Large intestine (tissue), 3 donors: ENCODE results near the gene PRSS38. TPM values are rescaled to one million over a fixed set of nuclear protein-coding genes. Genes with fewer than 3 reads are reported as not detected.
A peak's percentile ranks its signal among the peaks of the same experiment; 100 is the strongest.
"Not testable (repeated sequence)": the region's sequence is repeated elsewhere in the genome, so short reads cannot be mapped to it uniquely, and the experiment has no call there.

Experiments used
- DNase-seq, 2 donors: peaks; one replicate each; pipeline versions ENCODE4 v3.0.0 to v3.0.0-alpha.2; 2013
- H3K27ac ChIP-seq: one replicate; pipeline ENCODE4 v1.5.1; 2013; ENCODE audit warnings: low read length
- H3K27me3 ChIP-seq: 2 replicates; pipeline ENCODE4 v1.6.1; 2013; ENCODE audit warnings: low read length; ENCODE audit not compliant: control insufficient read depth, insufficient read depth
- H3K36me3 ChIP-seq: 2 replicates; pipeline ENCODE4 v1.6.1; 2013; ENCODE audit warnings: low read length; ENCODE audit not compliant: control insufficient read depth, insufficient read depth
- H3K4me1 ChIP-seq: one replicate; pipeline ENCODE4 v1.6.1; 2013; ENCODE audit warnings: low read length; ENCODE audit not compliant: control insufficient read depth, insufficient read depth
- H3K4me3 ChIP-seq: one replicate; pipeline ENCODE4 v1.5.1; 2013; ENCODE audit warnings: low read length
- H3K9me3 ChIP-seq: one replicate; pipeline ENCODE4 v1.6.1; 2013; ENCODE audit warnings: mild to moderate bottlenecking, low read depth, low read length, moderate library complexity; ENCODE audit not compliant: control insufficient read depth
- WGBS: methylation state at CpG from one replicate; pipeline ENCODE4 v1.1.5; 2013; ENCODE audit warnings: low lambda C conversion rate; ENCODE audit not compliant: insufficient coverage; 5-methylcytosine and 5-hydroxymethylcytosine counted together
- polyA plus RNA-seq: library from polyadenylated mRNA; unstranded; fragments of 120-200 nt; gene quantifications from one replicate; pipeline ENCODE4 v1.2.1, GENCODE V29; 2013

Gene PRSS38
- polyA plus RNA-seq, 1 donor: not detected

DNA sequence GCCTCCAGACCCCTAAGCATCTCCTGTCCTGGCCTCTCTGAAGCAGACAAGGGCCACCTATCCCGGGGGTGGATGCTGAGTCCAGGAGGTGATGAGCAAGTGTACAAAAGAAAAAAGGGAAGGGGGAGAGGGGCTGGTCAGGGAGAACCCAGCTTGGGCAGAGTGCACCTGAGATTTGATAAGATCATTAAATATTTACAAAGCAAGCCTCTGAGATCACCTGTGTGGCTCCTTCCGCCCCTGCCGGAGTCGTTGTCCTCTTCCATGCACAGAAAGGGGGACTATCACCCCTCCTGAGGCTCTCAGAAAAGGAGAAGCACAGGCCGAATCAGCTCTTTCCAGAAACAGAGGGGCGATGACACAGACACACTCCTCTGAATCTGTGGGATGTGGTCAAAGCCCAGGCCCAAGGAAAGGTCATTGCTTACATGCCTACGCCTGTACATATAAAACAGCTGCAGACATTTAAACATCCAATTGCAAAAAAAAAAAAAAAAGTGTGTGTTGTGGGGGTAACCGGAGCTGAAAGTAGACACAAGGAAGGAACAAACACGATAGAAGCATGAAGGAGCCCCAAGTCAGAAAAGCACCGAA lies 30.9 kb downstream of the PRSS38 start:
- 14% methylated on average over 1 of the region's 10 CpGs for WGBS
- H3K27ac ChIP-seq: no peak overlapping the region
- no peaks in the 10 kb centered on the region for H3K4me1 ChIP-seq
- peaks cover 7% of the 10 kb centered on the region for H3K9me3 ChIP-seq
- no peaks in the 10 kb centered on the region for H3K36me3 ChIP-seq
- H3K4me3 ChIP-seq: no peak overlapping the region
- peak in 1 of 2 donors; percentile 14 for DNase-seq
- H3K27me3 ChIP-seq: no peaks in the 10 kb centered on the region

DNA sequence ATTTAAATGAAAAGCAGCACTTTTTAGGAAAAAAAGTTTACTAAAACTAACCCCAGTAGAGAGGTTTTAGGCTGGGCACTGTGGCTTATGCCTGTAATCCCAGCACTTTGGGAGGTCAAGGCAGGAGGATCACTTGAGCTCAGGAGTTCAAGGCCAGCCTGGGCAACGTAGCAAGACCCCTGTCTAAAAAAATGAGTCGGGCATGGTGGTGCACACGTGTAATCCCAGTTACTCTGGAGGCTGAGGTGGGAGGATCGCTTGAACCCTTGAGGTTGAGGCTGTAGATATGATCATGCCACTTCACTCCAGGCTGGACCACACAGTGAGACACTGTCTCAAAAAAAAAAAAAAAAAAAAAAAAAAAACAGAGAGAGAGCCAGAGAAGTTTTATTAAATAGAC lies 31.6 kb downstream of the PRSS38 start:
- not testable (repeated sequence) for H3K27ac ChIP-seq, H3K9me3 ChIP-seq, H3K4me3 ChIP-seq, H3K27me3 ChIP-seq, H3K4me1 ChIP-seq, DNase-seq, H3K36me3 ChIP-seq
- WGBS: no CpG with 5 or more reads among the region's 4 CpGs

DNA sequence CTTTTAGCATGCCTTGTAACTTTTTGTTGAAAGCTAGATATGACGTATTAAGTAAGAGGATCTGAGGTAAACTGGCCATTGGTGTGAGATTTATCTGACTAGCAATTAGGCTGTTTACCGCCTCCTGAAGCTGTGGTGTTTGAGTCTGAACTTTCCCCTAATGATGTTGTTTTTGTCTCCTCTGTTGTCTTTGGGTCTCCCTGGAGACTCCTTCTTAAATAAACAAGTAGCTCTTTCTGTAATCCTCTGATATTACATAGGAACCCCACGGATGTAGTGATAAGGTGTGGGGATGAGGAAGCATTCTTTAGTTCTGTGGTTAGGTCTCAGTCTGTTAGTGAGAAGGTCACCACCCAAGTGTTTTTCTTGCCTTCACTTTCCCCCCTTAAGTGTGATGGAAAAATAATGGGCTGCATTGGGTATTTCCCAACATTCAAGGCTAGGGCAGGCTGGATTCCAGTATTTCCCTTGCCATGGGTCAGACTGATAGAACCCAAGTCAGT lies 33.0 kb downstream of the PRSS38 start:
- Histone ChIP-seq H3K4me3 (no peak overlapping the region), H3K4me1 (no peaks in the 10 kb centered on the region), H3K27ac (no peak overlapping the region), H3K27me3 (no peaks in the 10 kb centered on the region), H3K36me3 (no peaks in the 10 kb centered on the region), H3K9me3 (peaks cover 7% of the 10 kb centered on the region)
- no peak for DNase-seq
- 83% methylated on average over 2 of the region's 3 CpGs for WGBS

DNA sequence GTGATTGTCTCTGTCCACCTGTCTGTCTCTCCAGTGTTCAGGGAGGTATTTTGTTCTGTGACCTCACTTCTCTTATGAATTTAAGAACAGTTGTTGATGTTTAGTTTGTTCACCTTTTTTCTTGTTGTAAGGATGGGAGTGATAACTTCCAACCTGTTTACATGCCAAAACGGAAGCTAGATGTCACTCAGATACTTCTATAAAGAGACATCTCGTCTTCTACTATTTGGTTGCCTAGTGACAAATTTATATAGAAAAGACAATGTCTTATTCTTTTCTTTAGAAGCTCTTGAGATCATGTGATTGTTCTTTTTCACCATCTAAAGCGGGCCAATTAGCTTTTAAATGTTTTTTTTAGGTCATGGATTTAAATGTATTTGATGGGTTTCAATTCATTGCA lies 33.8 kb downstream of the PRSS38 start:
- no peak for DNase-seq
- Histone ChIP-seq H3K36me3 (no peaks in the 10 kb centered on the region), H3K4me1 (no peaks in the 10 kb centered on the region), H3K9me3 (peaks cover 7% of the 10 kb centered on the region), H3K27me3 (no peaks in the 10 kb centered on the region), H3K27ac (no peak overlapping the region), H3K4me3 (no peak overlapping the region)
- WGBS: no CpG with 5 or more reads among the region's 3 CpGs

DNA sequence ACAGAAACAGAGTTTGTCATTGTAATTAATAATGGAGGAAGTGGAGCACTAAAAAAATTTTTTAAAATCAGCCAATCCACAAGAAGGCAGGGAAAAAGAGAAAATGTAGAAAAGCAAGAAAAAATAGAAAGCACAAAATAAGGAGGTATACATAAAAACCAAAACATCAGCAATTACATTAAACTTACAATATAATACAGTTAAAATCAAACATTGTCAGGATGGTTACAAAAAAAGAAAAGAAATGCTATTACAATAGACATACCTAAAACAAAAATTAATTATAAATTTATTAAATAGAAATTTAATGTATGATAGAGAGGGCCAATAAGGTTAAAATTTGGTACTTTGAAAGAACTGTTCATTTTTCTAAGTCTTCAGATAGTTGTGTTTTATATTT lies 38.7 kb downstream of the PRSS38 start:
- H3K27ac ChIP-seq: no peak overlapping the region
- H3K4me1 ChIP-seq: no peaks in the 10 kb centered on the region
- no peak overlapping the region for H3K4me3 ChIP-seq
- H3K9me3 ChIP-seq: no peaks in the 10 kb centered on the region
- no peak for DNase-seq
- H3K36me3 ChIP-seq: no peaks in the 10 kb centered on the region
- H3K27me3 ChIP-seq: no peaks in the 10 kb centered on the region

DNA sequence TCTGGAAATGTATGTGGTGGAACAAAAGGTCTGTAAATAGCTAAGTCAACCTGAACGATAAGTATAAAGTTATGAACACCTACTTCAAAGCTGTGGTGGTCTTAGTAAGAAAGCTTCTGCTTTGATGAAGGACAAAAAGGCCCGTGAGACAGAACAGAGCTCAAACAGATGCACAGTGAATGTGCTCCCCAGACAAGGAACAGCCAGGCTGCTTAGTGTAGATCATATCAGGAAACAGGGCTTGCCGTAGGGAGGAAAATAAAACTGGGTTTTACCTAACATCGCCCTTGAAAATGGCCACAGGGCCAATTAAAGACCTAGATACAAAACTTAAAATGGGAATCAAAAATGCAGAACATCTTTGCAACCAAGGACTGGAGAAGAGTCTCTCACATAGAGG lies 40.2 kb downstream of the PRSS38 start:
- no CpG with 5 or more reads among the region's 4 CpGs for WGBS
- no peak overlapping the region for H3K4me3 ChIP-seq
- no peak for DNase-seq

DNA sequence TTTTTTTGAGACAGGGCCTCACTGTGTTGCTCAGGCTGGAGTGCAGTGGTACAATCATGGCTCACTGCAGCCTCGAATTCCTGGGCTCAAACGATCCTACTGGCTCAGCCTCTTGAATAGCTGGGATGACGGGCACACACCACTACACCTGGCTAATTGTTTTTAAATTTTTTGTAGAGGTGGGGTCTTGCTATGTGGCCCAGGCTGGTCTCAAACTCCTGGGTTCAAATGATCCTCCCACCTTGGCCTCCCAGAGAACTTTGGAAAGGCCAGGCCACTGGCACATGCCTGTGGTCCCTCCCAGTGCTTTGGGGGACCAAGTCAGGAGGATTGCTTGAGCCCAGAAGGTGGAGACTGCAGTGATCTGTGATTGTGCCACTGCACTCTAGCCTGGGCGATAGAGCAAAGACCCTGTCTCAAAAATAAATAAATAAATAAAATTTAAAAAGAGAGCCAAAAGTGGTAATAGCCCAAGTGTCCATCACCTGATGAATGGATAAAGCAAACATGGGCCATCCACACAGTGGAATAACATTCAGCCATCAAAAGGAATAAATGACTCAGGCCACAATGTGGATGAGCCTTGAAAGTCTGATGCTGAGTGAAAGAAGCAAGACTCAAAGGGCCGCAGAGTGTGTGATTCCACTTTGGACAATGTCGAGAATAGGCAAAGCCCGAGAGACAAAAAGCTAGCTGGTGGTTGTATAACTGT lies 40.8 kb downstream of the PRSS38 start:
- no CpG with 5 or more reads among the region's 7 CpGs for WGBS
- H3K4me3 ChIP-seq: no peak overlapping the region
- no peaks in the 10 kb centered on the region for H3K27me3 ChIP-seq

More for the DNA sequence above, 40.2 kb downstream of the PRSS38 start:
- no peaks in the 10 kb centered on the region for H3K27me3 ChIP-seq
- no peak overlapping the region for H3K27ac ChIP-seq
- no peaks in the 10 kb centered on the region for H3K36me3 ChIP-seq
- no peaks in the 10 kb centered on the region for H3K4me1 ChIP-seq
- no peaks in the 10 kb centered on the region for H3K9me3 ChIP-seq

DNA sequence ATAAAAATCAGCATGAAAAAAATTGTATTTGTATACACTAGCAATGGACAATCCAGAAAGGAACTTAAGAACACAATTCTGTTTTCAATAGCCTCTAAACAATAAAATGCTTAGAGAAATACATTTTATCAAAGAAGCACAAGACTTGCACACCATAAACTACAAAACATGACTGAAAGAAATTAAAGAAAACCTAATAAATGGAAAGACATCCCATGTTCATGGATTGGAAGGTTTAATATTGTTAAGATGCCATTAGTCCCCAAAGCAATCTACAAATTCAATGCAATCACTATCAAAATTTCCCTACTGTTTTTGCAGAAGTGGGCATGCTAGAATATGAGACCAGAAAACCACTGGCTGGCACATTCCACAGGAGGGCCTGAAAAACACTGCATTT lies 49.4 kb downstream of the PRSS38 start:
- no peaks in the 10 kb centered on the region for H3K36me3 ChIP-seq
- no peaks in the 10 kb centered on the region for H3K4me1 ChIP-seq
- DNase-seq: no peak
- H3K27me3 ChIP-seq: no peaks in the 10 kb centered on the region
- no peak overlapping the region for H3K4me3 ChIP-seq
- no peak overlapping the region for H3K27ac ChIP-seq
- no peaks in the 10 kb centered on the region for H3K9me3 ChIP-seq

More for the DNA sequence above, 40.8 kb downstream of the PRSS38 start:
- DNase-seq: no peak
- no peaks in the 10 kb centered on the region for H3K4me1 ChIP-seq
- no peaks in the 10 kb centered on the region for H3K36me3 ChIP-seq
- H3K27ac ChIP-seq: no peak overlapping the region
- no peaks in the 10 kb centered on the region for H3K9me3 ChIP-seq

DNA sequence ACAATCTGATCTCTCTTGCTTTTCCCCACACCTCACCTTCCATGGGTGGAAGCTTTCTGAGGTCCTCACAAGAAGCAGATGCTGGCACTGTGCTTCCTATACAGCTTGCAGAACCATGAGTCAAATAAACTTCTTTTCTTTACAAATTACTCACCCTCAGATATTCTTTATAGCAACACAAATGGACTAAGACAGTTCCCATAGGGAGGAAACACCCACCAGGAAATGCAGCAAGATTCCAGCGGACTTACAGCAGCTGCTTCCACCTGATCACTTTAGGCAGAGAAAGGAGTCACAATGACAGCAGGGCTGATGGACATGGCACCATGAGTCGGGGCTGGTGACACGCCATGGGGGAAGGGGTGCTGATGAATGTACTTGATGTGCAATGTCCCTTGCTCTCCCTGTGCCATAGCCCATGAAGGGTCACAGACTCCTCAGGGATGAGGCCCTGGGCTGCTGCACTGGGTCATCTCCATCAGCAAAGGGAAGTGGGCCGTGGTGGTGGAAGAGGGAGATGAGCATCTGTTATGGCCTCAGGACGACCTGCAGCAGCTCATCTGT lies 53.9 kb downstream of the PRSS38 start:
- Histone ChIP-seq H3K27me3 (no peaks in the 10 kb centered on the region), H3K4me1 (no peaks in the 10 kb centered on the region), H3K36me3 (no peaks in the 10 kb centered on the region), H3K27ac (no peak overlapping the region), H3K9me3 (no peaks in the 10 kb centered on the region), H3K4me3 (no peak overlapping the region)
- no peak for DNase-seq
- WGBS: no CpG with 5 or more reads among the region's 5 CpGs

DNA sequence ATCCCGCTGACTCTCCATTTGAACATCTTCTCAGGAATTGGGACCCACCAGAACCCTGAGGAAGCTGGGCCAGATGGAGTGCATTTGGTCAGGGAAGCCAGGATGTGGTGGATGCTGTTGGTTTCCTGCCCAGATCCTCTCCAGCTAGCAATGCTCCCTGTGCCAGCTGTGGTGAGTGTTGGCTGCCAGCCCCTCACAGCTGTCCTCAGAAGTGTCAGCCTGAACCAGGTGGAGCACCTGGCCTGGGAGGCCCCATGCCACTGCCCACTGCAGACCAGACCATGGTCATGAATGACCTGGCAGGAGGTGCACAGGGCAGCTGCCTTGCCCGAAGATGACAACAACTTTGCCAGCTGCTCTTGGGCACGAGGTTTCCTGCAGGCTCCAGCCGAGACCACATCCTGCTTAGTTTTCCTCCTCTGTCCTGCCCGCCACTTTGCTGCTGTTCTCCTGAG lies 54.4 kb downstream of the PRSS38 start:
- 86% methylated on average over 1 of the region's 5 CpGs for WGBS
- no peak for DNase-seq
- no peaks in the 10 kb centered on the region for H3K36me3 ChIP-seq

More for the DNA sequence above, 54.4 kb downstream of the PRSS38 start:
- Histone ChIP-seq H3K4me1 (no peaks in the 10 kb centered on the region), H3K4me3 (no peak overlapping the region), H3K27ac (no peak overlapping the region), H3K9me3 (no peaks in the 10 kb centered on the region), H3K27me3 (no peaks in the 10 kb centered on the region)
